ENCODE results near the gene WTAP.
A peak's percentile ranks its signal among the peaks of the same experiment; 100 is the strongest.
"Not testable (repeated sequence)": the region's sequence is repeated elsewhere in the genome, so short reads cannot be mapped to it uniquely, and the experiment has no call there.

The WTAP gene

DNA sequence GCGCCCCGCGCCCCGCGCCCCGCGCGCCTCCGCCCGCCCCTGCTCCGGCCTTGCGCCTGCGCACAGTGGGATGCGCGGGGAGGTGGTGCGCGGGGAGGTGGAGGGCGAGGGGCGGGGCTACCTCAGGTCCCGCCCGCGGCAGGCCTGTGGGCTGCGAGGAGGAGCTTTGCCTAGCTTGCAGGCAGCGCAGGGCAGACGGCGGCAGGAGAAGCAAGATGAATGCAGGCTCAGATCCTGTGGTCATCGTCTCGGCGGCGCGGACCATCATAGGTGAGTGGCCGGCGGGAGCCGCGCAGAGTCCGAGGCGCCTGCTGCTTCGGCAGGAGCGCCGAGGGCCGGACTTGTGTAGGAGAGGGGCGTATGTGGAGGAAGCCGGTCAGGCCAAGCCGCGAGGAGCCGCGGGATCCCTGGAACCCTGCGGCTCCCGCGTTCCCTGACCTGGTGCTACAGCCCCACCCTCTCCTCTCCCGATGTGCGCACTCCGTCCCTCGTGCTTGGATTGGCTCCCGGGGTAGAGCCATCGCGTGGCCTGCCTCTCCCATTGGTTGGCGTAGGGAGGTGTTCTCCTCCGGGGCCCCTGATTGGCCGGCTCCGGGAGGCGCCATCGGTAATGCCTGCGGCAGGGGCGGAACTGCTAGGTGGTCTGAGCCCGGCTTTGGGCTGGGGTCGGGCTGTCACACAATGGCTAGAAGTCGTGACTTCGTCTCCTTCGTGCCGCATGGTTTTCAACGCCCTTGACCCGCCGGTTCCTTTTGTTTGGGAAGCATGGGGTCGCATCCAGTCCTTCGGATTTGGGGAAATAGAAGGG is 34.8 kb downstream of the WTAP start, which contains the start of gene ACAT2:
Gene ACAT2 (plus strand): TSS at position 173 of the 808 bp plus-strand sequence. CDS start 43 bp downstream, at position 216.
- peak; percentile 87 for DNase-seq (ENCODE audit: low read depth, low spot score)

DNA sequence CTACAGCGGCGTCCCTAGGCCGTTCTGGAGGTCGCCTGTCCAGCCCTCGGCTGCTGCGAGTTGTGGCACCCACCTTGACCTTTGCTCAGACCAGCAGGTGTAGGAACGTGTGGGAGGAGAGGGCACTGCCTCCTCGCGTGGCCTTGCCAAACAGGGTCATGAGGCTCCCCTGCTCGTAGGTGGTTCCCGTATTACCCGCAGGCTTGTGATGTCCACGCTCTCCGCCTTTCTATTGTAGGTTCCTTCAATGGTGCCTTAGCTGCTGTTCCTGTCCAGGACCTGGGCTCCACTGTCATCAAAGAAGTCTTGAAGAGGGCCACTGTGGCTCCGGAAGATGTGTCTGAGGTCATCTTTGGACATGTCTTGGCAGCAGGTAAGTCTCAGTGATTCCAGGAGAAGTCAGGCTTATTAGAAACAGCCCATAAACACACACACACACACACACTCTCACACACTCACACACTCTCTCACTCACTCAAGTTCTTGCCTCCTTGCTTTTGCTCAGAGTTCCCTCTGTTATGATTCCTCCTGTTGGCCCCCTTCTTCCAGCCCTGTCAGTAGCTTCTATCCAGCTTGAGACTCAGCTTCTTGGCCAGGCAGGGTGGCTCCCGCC is 35.5 kb downstream of the WTAP start:
- DNase-seq (ENCODE audit: low read depth, low spot score): peak; percentile 2

DNA sequence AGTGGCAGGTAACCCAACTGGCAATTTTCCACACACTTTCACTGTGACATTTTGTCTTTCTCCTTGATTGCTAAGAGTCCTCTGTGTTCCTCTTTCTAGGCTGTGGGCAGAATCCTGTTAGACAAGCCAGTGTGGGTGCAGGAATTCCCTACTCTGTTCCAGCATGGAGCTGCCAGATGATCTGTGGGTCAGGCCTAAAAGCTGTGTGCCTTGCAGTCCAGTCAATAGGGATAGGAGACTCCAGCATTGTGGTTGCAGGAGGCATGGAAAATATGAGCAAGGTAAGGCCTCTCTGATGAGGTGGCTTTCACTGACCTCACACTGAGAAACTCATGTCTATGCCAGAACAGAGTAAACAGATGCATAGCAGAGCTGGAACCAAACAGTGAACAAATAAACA is 39.6 kb downstream of the WTAP start:
- no peak for DNase-seq (ENCODE audit: low read depth, low spot score)

DNA sequence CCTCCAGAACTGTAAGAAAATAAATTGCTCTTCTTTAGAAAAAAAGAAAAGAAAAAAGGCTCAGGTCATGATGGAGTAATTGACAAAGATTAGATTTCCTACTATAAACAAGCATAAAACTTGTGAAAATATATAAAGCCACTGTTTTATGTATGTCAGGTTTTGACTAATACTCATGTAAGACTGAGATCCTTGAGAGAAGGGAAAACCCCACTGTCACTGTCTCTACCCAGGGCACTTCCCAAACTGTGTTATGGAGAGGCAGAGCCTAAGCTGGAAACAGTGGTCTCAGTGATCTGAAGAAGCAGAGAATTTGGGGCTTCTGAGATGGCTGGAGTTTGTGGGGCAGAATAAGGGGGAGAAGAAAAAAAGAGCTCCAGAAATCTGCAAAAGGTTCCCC is 42.2 kb downstream of the WTAP start:
- DNase-seq (ENCODE audit: low read depth, low spot score): no peak

DNA sequence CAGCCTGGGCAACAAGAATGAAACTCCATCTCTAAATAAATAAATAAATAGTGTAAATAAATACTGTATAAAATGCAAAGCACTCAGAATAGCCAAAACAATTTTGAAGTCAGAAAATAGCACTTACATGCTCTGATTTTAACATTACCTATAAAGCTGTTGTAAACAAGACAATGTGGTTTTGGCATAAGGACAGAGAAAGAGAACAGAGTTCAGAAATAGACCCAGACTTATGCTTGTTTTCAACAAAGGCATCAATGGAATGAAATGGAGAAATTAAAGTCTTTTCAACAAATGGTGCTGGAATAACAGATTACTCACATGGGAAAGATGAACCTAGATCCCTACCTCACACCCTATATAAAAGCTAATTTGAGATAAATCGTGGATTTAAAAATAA is 44.9 kb downstream of the WTAP start:
- no peak for DNase-seq (ENCODE audit: low read depth, low spot score)

DNA sequence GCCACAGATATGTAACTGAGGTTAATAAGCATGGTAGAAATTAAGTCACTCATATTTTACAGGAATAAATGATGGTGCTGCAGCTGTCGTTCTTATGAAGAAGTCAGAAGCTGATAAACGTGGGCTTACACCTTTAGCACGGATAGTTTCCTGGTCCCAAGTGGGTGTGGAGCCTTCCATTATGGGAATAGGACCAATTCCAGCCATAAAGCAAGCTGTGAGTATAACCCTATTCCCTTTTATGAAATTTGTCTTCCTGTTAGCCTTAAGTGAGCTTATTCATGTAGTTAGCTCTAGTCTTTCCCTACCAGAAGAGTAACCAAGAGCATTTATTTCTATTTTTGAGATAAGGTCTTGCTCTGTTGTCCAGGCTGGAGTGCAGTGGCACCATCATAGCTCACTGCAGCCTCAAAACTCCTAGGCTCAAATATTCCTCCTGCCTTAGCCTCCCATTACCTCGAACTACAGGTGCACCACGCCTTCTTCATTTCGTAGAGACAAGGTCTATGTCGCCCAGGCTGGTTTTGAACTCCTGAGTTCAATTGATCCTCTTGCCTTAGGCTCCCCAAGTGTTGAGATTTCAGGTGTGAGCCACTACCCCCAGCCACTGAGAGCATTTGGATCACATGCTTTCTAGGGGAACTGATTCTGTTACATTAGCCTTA is 50.1 kb downstream of the WTAP start:
- DNase-seq (ENCODE audit: low read depth, low spot score): no peak

DNA sequence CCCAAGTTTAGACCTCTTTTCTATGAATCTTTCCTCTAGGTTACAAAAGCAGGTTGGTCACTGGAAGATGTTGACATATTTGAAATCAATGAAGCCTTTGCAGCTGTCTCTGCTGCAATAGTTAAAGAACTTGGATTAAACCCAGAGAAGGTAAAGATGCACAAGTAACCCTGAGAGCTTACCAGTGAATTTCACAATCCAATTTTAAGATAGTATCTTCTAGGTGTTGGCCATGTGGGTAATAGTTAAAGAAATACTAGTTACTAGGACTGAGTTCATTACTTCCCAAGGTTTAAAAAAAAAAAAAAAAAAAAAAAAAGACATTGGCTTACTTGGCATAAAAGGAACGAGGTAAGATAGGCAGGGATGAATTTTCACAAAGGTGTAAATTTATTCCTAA is 50.8 kb downstream of the WTAP start:
- no peak for DNase-seq (ENCODE audit: low read depth, low spot score)

DNA sequence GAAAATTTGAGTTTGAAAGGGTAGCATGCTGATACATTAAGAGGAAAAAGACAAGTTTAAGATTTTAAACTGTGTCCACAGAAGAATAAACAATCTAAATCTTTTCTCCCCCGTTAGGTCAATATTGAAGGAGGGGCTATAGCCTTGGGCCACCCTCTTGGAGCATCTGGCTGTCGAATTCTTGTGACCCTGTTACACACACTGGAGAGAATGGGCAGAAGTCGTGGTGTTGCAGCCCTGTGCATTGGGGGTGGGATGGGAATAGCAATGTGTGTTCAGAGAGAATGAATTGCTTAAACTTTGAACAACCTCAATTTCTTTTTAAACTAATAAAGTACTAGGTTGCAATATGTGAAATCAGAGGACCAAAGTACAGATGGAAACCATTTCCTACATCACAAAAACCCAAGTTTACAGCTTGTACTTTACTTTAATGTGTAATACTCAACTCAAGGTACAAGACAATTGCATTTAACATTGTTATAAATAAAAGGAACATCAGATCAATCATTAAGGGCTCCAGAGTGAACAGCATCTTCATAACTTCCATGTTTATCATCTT is 51.3 kb downstream of the WTAP start:
- DNase-seq (ENCODE audit: low read depth, low spot score): no peak

DNA sequence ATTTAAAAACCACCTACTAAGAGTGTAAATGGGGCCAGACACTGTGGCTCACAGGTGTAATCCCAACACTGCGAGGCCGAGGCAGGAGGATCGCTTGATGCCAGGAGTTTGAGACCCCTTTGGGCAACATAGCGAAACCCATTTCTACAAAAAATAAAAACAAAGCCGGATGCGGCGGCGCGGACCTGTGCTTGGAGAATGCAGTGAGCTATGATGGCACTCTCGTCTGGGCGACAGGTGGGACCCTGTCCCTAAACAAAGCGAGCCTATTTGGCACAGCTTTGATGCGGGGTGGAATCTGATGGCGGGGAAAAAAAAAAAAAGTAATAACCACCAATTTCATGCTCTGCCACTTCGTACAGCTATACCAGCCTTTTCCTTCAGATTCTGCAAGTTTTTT is 61.0 kb downstream of the WTAP start:
- DNase-seq (ENCODE audit: low read depth, low spot score): no peak

DNA sequence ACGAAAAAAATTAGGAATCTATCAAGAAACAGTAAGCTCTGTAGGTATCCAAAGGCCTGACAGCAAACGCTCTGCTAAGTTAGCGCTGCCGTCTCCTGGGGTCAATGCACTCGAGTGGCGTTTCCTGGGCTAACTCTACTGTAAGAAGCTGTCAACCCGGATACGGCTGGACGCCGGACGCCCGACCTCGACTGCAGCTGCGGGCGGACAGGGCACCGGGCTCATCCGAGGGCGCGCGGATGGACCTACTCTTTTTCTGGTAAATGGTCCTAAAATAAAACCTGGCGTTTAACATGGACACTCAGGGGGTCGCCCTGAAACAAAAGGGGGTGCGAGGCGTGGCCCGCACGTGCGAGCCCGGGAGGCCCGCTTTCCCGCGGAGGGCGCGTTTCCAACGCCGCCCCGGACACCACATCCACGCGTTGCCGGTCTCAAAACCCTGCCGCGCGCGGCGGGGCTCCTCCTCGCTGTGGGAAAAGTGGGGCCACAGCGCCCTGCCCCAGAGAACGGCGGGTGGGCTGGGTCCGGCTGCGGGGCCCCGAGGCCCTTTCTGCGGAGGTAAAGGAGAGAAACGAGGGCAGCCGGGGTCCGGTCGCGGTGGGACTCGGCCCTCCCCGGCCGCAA is 61.6 kb downstream of the WTAP start:
- DNase-seq (ENCODE audit: low read depth, low spot score): no peak

DNA sequence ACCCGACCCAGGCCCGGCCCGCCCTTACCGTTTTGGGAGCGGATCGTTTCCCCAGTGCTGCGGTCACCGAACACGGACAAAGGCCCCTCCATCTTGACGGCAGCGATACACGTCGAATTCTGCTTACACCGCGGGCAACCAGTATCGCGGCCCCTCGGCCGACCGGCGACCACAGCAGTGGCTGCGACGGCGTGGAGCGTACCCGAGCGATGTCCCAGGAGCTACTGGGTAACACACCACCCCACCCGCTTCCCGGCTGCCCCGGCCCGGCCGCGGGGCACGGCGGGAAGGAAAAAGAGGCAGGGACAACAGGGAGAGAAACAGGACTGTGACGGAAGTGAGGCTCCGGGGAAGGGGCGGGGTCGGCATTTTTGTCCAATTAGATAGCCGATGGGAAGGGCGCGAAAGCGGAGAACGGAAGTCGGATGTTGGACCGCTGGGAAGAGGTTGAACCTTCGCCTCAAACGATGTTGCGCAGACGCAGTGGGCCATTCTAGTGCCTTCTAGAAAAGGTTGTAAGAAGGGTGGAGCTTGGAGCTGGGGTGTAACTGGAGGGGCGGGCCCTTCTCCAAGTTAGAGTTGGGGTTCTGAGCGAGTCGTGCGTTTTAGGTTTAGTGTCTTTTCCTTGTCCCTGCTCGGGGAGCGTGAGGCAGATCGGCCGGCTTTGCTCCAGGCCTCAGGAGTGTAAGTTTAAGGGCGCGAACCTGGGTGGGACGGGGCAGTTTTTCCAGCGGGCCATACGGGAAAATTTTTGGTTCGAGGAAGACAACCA is 62.3 kb downstream of the WTAP start, which contains the start of gene TCP1:
Gene TCP1 (minus strand): TSS at position 226 of the 772 bp plus-strand sequence. CDS start 134 bp downstream, at position 92.
- DNase-seq (ENCODE audit: low read depth, low spot score): peak; percentile 100

DNA sequence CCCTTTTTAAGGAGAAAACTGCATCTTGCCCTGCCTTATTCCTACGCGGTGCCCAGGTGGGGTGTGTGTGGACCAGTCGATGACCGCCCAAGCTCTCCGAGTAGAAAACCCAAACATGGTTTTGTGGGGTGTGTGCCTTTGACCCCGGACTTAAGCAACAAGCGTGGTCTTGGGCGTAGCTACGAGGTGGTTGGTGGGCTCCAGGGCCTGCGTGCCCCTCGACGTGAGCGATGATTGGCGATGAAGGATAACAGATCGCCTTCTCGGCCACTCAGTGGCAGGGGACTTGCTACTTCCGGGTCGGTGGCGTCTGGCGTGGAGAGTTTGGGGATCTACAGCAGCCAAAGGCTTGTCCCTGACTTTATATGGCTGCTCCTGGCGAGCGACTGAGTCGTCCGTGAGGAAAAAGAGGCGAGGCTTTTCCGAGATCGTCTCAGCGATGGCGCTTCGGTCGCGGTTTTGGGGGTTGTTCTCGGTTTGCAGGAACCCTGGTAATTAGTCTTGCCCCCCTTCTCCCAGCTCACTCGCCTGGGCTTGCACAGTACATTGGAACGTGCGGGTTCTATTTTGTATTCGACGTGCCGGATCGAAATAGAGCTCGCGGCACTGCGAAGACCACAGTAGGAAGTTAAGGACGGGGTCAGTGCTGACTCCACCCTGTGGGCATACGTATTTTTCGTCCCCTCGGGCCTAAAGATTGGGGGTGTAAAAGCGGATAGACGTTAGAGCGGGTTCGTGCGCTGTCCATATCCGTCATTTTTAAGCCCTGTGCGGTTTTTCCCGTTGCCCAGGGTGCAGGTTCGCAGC is 63.0 kb downstream of the WTAP start, which contains the start of gene MRPL18:
Gene MRPL18 (plus strand): TSS at position 319 of the 807 bp plus-strand sequence. CDS start 121 bp downstream, at position 440.
- DNase-seq (ENCODE audit: low read depth, low spot score): peak; percentile 82

DNA sequence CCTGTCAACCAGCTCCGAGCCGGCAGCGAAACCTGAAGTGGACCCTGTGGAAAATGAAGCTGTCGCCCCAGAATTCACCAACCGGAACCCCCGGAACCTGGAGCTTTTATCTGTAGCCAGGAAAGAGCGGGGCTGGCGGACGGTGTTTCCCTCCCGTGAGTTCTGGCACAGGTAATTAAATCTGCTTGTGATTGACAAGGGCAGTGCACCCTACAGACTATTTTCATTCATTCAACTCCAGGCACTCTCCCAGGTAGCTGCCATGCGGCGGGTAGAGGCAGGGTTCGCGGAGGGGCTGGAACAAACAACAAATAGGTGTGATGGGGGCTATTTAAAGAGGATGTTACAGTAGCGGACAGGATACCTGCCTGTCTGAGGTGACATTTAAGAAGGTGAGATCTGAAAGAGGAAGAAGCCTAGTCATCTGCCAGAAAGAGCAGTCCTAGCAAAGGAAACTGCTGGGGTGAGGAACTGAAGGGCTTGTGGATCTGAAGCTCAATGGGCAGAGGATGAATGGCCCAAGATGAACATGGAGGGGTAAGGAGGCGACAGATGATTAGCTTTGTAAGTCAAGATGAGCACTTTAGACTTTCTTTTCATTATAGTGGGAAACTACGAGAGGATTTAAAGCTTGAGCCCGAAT is 63.8 kb downstream of the WTAP start:
- no peak for DNase-seq (ENCODE audit: low read depth, low spot score)

DNA sequence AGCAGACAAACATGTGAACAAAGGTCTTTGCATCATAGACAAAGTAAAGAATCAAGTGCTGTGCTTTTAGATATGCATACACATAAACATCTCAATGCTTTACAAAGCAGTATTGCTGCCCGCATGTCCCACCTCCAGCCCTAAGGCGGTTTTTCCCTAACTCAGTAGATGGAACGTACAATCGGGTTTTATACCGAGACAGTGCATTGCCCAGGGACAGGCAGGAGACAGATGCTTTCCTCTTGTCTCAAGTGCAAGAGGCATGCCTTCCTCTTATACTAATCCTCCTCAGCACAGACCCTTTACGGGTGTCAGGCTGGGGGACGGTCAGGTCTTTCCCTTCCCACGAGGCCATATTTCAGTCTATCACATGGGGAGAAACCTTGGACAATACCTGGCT is 67.7 kb downstream of the WTAP start:
- not testable (repeated sequence) for DNase-seq (ENCODE audit: low read depth, low spot score)

DNA sequence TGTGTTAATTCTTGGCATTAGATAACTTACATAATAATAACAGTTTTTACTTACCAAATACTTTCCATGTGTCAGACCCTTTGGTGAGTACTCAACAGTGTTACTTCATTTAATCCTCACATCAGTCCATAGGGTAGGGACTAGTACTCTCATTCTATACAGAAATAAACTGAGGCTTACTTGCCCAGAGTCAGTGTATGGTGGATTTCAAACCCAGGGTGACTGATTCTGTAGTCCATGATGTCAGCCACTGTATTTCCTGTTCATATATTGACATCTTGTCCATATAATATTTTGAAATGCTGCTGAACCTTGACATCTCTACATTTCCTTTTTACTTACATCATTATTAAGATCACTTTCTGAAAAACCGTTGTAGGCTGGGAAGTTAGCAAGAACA is 70.2 kb downstream of the WTAP start:
- no peak for DNase-seq (ENCODE audit: low read depth, low spot score)

DNA sequence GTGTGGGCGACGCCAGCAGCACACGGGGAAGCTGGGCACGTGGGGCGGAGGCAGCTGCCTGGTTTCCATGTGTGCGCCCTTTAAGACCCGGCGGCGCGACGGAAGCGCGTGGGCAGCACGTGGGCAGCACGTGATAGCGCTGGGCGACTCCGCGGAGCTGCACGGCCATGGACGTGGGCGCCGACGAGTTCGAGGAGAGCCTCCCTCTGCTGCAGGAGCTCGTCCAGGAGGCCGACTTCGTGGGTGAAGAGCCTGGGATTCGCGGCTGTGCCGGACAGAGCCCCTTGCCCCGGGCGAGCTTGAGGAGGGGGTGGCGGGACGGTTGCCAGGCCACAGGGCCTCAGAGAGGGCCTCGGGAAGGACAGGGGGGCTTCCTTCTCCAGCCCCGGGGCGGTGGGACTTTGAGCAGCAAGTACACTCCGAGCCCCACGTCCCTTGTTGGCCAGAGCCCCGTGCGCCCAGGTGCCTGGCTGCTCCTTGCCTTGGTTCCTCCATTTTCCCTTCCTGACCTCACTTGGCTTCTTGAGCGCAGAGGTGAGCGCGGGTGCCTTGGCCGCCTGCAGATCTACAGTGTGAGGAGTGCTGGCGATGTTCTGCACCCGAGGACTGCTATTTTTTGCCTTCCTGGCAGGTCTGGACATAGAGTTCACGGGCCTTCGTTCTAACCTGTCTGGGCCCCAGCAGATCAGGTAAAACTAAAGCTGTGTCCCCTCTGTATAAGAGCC is 73.0 kb downstream of the WTAP start, which contains the start of gene PNLDC1:
Gene PNLDC1 (plus strand): TSS at position 136 of the 725 bp plus-strand sequence. CDS start 32 bp downstream, at position 168.
- no peak for DNase-seq (ENCODE audit: low read depth, low spot score)

DNA sequence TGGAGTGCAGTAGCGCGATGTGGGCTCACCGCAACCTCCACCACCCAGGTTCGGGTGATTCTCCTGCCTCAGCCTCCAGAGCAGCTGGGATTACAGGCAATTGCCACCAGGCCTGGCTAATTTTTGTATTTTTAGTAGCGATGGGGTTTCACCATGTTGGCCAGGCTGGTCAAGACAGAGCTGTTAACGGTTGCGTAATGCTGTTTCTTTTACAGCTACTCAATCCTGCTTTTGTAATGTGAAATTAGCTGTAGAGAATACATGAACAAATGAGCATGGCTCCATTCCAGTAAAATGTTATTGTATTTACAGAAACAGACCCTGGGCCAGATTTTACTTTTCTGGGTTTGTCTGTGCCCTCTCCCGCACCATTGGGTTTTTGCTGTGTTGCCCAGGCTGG is 74.6 kb downstream of the WTAP start:
- no peak for DNase-seq (ENCODE audit: low read depth, low spot score)

DNA sequence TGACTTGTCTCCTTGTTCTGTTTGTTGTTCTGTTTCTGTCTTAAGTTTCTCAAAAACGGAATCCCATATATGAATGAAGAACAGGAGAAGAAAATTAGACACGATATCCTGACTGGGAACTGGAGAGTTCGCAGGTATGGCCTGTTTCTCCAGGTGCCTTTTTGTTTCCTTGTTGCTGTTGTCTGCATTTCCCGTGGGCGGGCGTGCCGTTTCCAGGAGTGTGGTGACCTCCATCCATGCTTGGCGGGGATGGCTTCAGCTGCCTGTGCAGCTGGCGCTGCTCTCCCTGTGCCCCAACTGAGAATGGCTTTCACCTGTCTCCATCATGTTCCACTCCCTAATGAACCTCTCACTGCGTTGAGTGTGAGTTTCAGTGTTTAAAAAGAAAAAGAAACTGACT is 77.2 kb downstream of the WTAP start:
- no peak for DNase-seq (ENCODE audit: low read depth, low spot score)
